ENCODE data around the gene ATG4D.

DNA sequence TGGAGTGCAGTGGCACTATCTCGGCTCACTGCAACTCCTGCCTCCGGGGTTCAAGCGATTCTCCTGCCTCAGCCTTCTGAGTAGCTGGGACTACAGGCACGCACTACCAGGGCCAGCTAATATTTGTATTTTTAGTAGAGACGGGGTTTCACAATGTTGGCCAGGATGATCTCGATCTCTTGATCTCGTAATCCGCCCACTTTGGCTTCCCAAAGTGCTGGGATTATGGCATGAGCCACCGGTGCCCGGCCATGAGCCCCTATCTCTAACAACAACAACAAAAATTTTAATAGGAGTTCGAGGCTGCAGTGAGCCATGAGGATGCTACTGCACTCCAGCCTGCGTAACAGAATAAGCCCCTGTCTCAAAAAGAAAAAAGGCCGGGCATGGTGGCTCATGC lies 38.4 kb downstream of the ATG4D start:
- TF ChIP-seq, protein P1, sequence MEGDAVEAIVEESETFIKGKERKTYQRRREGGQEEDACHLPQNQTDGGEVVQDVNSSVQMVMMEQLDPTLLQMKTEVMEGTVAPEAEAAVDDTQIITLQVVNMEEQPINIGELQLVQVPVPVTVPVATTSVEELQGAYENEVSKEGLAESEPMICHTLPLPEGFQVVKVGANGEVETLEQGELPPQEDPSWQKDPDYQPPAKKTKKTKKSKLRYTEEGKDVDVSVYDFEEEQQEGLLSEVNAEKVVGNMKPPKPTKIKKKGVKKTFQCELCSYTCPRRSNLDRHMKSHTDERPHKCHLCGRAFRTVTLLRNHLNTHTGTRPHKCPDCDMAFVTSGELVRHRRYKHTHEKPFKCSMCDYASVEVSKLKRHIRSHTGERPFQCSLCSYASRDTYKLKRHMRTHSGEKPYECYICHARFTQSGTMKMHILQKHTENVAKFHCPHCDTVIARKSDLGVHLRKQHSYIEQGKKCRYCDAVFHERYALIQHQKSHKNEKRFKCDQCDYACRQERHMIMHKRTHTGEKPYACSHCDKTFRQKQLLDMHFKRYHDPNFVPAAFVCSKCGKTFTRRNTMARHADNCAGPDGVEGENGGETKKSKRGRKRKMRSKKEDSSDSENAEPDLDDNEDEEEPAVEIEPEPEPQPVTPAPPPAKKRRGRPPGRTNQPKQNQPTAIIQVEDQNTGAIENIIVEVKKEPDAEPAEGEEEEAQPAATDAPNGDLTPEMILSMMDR (IDR thresholded peaks at IDR 0.05), result no peak
- TF ChIP-seq POLR2A (IDR thresholded peaks at IDR 0.05), result no peak
